ES-I3 (cell line): Measurements from ENCODE around the gene KCNAB2.

ENCODE experiments used
- H3K36me3 ChIP-seq: 2 replicates; pipeline ENCODE4 v1.6.1; 2013; ENCODE audit warnings: mild to moderate bottlenecking, low read length, control low read depth, moderate library complexity; ENCODE audit not compliant: insufficient read depth
- H3K4me1 ChIP-seq: 2 replicates; pipeline ENCODE4 v1.6.1; 2013; ENCODE audit warnings: mild to moderate bottlenecking, control low read depth, low read length; ENCODE audit not compliant: insufficient read depth
- H3K9ac ChIP-seq: 2 replicates; pipeline ENCODE4 v1.6.1; 2013; ENCODE audit warnings: low read depth, mild to moderate bottlenecking, low read length, moderate library complexity
- H3K9me3 ChIP-seq: 2 replicates; pipeline ENCODE4 v1.6.1; 2013; ENCODE audit warnings: mild to moderate bottlenecking, low read length, moderate library complexity; ENCODE audit not compliant: control insufficient read depth, insufficient read depth

Gene KCNAB2

DNA sequence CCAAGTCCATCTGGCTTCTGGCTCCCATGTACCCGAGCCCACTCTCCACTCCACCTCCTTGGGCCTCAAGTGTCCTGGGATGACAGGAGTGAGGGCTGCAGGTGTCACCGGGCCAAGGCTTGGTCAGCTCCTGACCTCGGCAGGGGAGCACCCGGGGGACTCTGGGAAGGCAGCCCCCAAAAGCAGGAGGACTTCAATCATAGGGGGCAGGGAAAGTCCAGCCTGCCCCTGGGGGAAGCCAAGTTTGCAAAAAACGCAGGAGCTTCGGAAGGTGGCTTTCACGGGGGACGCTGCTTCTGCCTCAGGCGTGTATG, 56.8 kb downstream of the KCNAB2 start:
- Histone ChIP-seq H3K9ac (no peak overlapping the region), H3K9me3 (no peaks in the 10 kb centered on the region), H3K36me3 (no peaks in the 10 kb centered on the region), H3K4me1 (no peaks in the 10 kb centered on the region)

DNA sequence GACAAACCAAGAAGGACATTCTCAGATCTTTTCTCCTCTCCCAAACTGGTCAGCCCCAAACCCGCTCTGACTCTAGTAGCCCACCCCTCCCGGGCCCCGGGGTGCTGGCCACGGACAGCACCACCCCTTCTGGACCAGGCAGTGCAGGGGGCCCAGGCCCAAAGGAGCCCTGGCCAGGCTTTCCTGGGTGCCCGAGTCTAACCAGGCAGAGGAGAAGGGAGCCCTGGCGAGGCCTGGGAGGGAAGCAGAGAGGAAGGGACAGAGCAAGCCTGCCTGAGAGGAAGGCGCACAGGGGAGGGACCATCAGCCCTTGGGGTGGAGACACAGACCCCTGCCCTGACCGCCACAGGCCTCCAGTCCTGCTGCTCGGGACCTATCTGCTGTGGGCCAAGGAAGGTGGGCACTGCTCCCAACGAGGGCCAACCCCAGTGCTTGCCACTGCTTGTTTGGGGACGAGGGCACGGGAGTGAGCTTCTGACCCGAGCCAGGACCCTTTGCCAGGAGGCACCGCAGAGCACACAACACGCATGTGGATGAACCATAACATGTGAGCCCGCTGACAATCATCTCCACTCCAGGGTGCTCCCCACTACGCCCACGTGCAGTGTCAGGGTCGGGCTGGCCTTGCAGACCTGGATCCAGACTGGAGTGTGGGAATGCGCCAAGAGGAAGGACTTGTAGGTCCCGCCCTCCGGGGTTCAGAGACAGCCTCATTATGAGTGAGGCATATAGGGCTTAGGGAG, 57.6 kb downstream of the KCNAB2 start:
- no peaks in the 10 kb centered on the region for H3K4me1 ChIP-seq
- H3K36me3 ChIP-seq, result no peaks in the 10 kb centered on the region
- no peaks in the 10 kb centered on the region for H3K9me3 ChIP-seq
- no peak overlapping the region for H3K9ac ChIP-seq

DNA sequence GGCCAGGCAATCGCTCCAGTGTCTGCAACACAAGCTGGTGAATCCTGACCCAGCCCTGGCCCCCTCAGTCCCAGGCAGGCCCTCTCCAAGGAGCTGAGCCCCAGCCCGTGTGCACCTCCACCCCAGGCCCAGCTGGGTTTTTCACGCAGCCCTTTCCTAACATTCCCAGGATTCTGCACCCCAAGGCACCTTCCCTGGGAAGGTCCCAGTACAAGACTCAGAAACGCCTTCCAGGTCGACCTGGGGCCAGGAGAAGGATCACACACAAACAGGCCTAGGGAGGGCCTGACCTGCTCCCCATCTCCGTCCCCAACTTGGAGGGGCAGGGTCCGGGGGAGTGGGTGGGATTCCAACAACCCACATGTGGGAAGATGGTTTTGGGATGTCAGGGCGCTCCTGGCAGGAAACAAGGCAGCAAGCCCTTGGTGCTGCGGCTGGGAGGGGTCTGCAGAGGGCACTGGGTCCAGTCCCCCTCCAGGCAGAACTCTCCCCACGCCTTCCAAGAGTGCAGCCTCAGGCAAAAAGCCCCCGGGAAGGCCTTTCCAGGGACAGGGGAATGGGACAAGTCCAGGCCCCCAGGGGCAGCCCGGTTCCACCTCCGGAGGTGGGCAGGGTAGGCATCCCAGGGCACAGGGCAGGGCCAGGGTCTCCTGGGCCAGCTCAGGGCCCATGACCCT, 58.3 kb downstream of the KCNAB2 start:
- H3K4me1 ChIP-seq, result peaks cover under 1% of the 10 kb centered on the region; the same call in 1 of the 2 replicates
- H3K9me3 ChIP-seq, result no peaks in the 10 kb centered on the region
- H3K36me3 ChIP-seq, result no peaks in the 10 kb centered on the region
- H3K9ac ChIP-seq, result no peak overlapping the region

DNA sequence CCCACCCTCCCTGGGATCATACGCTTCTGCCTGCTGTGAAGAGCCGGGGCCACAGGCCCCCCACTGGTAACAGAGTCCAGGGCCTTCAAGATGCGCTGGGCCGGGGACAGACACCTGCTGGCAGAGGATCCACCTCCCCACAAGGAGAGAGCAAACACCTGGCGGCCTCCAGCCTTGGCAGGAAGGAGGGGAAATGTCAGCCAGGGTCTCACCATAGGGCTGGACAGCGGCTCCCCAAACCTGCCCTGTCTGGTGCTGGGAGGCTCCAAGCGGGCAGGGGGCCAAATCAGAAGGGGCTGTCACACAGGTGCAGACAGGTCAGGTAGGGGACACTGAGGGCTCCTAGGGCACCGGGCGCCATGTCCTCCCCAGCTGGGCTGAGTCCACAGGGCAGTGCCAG, 58.9 kb downstream of the KCNAB2 start:
- peaks cover 6% of the 10 kb centered on the region; the same call in 1 of the 2 replicates for H3K4me1 ChIP-seq
- no peaks in the 10 kb centered on the region for H3K36me3 ChIP-seq
- H3K9me3 ChIP-seq, result no peaks in the 10 kb centered on the region
- no peak overlapping the region for H3K9ac ChIP-seq

DNA sequence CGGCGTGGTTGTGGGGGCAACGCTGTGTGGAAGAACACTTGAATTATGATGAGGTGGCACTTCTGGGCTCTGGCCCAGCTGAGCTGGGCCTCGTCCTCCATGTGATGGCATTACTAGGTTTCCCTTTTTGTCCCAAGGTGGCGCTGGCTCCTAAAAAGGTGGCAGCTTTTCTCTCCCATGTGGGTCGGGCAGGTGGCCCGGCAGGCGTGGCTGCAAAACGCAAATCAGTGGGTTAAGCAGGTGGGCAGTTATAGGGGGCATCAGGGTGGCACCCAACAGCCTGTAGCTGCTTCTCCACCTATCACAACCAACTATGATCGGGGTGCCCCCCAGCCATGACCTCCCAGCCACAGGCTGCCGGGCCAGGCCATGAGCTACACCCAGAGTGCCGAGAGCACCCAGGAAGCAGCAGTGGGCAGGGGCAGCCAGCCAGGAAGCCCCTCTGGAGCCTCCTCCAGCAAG, 59.6 kb downstream of the KCNAB2 start:
- H3K9ac ChIP-seq, result no peak overlapping the region

DNA sequence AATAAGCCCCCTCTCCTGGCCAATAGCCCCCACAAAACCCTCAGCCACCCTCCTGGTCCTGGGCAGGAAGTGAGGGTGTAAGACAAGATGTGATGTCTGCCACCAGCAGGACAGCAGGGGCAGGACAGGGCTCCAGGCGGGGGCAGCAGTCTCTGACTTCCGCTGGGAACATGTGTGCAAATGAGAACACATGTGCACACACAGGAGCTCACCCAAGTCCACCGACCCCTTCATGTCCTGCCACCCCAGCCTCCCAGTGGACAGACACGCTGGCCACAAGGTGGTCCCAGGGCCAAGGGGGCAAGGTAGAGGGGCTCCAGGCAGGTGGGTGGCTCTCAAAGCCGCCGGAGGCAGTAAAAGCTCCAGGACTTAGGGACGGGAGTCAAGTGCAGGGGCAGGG, 60.1 kb downstream of the KCNAB2 start:
- no peaks in the 10 kb centered on the region for H3K9me3 ChIP-seq
- no peaks in the 10 kb centered on the region for H3K36me3 ChIP-seq
- H3K4me1 ChIP-seq, result peaks cover 6% of the 10 kb centered on the region; the same call in 1 of the 2 replicates
- no peak overlapping the region for H3K9ac ChIP-seq

More for the DNA sequence above, 59.6 kb downstream of the KCNAB2 start:
- H3K36me3 ChIP-seq, result no peaks in the 10 kb centered on the region
- peaks cover 6% of the 10 kb centered on the region; the same call in 1 of the 2 replicates for H3K4me1 ChIP-seq
- no peaks in the 10 kb centered on the region for H3K9me3 ChIP-seq

DNA sequence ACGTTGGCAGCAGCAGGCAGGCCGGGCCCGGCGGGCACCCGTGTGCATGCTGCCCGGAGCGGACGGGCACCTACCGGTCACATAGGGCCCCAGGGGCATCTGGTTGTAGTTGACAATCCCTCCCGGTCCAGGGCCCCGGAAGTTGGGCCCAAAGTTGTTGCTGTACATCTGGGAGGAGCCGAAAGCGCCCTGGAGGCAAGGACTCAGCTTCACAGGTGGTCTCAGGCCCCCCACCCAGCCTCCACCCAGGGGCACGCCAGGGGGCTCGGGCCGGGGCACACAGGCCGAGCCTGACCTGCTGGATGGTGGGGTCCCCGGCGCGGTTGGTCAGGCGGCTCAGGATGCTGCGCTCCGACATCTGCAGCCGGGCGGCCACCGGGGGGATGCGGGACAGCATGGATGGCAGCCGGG, 60.6 kb downstream of the KCNAB2 start:
- H3K9ac ChIP-seq, result no peak overlapping the region
- H3K4me1 ChIP-seq, result peaks cover 6% of the 10 kb centered on the region; the same call in 1 of the 2 replicates
- H3K36me3 ChIP-seq, result no peaks in the 10 kb centered on the region
- no peaks in the 10 kb centered on the region for H3K9me3 ChIP-seq

DNA sequence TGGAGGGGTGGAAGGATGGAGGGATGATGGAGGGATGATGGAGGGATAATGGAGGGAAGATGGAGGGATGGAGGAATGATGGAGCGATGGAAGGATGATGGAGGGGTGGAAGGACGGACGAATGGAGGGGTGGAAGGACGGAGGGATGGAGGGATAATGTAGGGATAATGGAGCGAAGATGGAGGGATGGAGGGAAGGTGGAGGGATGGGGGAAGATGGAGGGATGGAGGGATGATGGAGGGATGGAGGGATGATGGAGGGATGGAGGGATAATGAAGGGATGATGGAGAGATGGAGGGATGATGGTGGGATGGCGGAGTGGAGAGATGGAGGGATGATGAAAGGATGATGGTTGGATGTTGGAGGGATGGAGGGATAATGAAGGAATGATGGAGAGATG, 61.3 kb downstream of the KCNAB2 start:
- Histone ChIP-seq H3K36me3 (no peaks in the 10 kb centered on the region), H3K9ac (no peak overlapping the region), H3K9me3 (no peaks in the 10 kb centered on the region), H3K4me1 (peaks cover 6% of the 10 kb centered on the region; the same call in 1 of the 2 replicates)

DNA sequence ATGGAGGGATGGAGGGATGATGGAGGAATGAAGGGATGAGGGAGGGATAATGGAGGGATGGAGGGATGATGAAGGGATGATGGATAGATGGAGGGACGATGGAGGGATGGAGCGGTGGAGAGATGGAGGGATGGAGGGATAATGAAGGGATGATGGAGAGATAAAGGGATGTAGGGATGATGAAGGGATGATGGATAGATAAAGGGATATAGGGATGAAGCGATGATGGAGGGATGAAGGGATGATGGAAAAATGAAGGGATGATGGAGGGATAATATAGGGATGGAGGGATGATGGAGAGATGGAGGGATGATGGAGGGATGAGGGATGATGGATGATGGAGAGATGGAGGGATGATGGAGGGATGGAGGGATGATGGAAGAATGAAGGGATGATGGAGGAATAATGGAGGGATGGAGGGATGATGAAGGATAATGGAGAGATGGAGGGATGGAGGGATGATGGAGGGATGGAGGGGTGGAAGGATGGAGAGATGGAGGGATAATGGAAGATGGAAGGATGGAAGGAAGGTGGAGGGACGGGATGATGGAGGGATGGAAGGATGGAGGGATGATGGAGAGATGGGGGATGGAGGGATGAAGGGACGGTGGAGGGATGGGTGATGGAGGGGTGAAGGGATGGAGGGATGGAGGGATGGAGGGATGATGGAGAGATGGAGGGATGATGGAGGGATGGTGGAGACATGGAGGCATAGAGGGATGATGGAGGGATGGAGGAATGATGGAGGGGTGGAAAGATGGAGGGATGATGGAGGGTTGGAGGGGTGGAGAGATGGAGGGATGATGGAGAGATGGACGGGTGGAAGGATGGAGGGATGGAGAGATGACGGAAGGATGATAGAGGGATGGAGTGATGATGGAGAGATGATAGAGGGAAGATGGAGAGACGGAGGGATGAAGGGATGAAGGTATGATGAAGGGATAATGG, 62.0 kb downstream of the KCNAB2 start:
- Histone ChIP-seq H3K4me1 (peaks cover 6% of the 10 kb centered on the region; the same call in 1 of the 2 replicates), H3K9me3 (no peaks in the 10 kb centered on the region), H3K9ac (no peak overlapping the region), H3K36me3 (no peaks in the 10 kb centered on the region)

DNA sequence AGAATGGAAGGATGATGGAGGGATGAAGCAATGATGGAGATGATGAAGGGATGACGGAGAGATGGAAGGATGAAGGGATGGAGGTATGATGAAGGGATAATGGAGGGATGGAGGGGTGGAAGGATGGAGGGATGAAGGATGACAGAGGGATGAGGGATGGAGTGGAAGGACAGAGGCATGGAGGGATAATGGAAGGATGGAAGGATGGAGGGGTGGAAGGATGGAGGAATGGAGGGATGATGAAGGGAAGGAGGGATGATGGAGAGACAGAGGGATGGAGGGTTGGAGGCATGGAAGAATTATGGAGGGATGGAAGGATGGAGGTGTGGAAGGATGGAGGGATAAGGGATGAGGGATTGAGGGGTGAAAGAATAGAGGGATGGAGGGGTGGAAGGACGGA, 62.8 kb downstream of the KCNAB2 start:
- no peaks in the 10 kb centered on the region for H3K36me3 ChIP-seq
- no peak overlapping the region for H3K9ac ChIP-seq
- no peaks in the 10 kb centered on the region for H3K9me3 ChIP-seq
- peaks cover 6% of the 10 kb centered on the region; the same call in 1 of the 2 replicates for H3K4me1 ChIP-seq

DNA sequence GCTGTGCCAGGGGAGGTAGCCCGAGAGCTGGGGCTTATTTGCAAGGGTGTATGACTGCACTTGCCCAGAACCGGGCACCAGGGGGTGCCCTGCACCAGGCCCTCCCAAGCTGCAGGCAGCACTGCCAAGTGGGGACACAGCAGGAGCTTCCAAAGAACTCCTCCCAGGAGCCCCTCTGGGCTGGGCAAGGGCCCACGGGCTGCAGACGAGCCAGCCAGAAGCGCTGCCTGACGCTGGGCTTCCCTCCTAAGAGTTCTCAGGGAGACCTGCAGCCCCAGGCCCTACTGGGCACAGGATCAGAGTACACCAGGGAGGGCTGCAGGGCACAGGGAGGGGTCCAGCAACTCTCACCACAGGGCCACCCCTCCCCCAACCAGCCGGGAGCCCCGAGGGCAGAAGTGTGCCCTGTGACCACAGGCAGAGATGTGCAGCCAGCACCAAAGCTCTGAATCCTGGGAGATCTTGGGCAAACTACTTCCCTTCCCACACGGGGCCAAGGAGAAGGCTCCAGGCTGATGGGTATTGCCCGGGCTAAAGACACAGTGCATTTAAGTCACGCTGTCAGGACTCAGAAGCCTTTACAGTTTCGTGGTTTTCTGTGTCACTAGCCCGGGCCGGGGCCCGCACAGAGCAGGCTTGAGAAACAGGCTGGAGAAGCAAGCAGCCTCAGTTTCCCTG, 63.4 kb downstream of the KCNAB2 start:
- no peaks in the 10 kb centered on the region for H3K9me3 ChIP-seq
- no peaks in the 10 kb centered on the region for H3K36me3 ChIP-seq
- H3K9ac ChIP-seq, result no peak overlapping the region
- H3K4me1 ChIP-seq, result peaks cover 6% of the 10 kb centered on the region; the same call in 1 of the 2 replicates

DNA sequence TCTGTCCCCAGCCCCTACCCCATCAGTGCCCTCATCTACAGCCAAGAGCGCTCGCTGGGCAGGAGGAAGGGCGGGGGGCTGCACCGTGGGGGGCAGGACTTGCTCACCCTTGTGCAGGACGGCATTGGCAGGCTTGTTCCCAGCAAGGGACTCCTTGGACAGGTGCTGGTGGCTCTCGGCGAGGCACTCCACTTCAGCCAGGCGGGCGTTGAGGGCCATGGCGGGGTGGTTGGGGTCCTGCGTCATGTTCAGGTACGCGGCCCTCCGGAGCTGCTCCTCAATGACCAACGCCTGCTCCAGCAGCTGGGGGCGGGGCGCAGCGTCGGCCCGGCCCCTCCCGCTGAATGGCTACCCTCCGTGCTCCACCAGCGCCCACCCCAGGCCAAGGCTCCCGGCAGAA, 64.0 kb downstream of the KCNAB2 start:
- Histone ChIP-seq H3K4me1 (peaks cover 6% of the 10 kb centered on the region; the same call in 1 of the 2 replicates), H3K9ac (no peak overlapping the region), H3K9me3 (no peaks in the 10 kb centered on the region), H3K36me3 (no peaks in the 10 kb centered on the region)

DNA sequence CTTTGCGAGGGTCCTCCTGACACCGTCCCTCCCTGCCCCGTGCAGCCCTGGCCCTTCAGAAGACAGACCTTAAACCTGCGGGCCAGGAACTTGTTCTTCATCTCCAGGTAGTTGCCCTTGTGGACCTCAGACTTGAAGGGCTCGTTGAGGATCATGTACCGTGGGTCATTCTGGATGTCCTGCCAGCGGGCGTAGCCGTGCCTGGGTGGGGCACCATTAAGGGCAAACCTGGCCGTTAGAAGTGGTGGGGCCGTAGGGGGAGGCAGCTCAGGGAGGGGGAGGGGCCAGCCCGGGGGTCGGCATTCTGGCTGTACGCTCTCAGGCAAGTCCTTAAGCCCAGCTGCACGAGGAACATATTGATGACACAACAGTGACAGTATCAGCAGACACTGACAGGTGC, 64.6 kb downstream of the KCNAB2 start:
- Histone ChIP-seq H3K9me3 (no peaks in the 10 kb centered on the region), H3K9ac (no peak overlapping the region), H3K4me1 (peaks cover 6% of the 10 kb centered on the region; the same call in 1 of the 2 replicates), H3K36me3 (no peaks in the 10 kb centered on the region)

DNA sequence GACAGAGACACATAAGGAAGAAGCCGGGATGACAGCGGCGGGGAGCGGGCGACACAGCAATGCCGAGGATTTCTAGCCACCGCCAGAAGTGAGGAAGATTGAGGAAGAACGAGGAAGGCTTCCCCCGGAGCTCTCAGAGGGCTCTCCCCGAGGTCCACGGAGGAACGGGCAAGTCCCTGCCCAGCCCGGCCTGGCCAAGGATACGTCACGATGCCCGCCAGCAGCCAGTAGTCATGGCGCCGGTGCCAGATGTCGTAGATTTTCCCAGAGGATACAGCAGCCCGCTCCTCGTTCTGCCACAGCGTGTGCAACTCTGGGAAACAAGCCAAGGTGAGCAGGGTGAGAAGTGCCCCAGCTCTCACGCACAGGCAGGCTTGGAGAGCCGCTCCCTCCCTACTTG, 65.9 kb downstream of the KCNAB2 start:
- Histone ChIP-seq H3K4me1 (peaks cover 6% of the 10 kb centered on the region; the same call in 1 of the 2 replicates), H3K9me3 (no peaks in the 10 kb centered on the region)

More for the DNA sequence above, 65.9 kb downstream of the KCNAB2 start:
- Histone ChIP-seq H3K9ac (no peak overlapping the region), H3K36me3 (no peaks in the 10 kb centered on the region)
